Esophagus squamous epithelium (tissue), 4 donors: ENCODE data around the gene NPLOC4.

Source experiments
- POLR2A ChIP-seq, 4 donors: fragments of 450-650 bp; IDR thresholded peaks; one replicate each; pipeline ENCODE4 v1.6.1; 2017; ENCODE audit warnings: antibody characterized with exemption in 4 of 4, mild to moderate bottlenecking in 4 of 4, moderate library complexity in 3 of 4
- TF ChIP-seq, protein P1 (sequence below), 6 experiments: fragments of 450-650 bp in 4 of 6; fragments of 200-600 bp in 2 of 6; sonication (generic) in 2 of 6; IDR thresholded peaks; one replicate each; pipeline ENCODE4 v1.5.1; 2016 to 2019; ENCODE audit warnings: antibody characterized with exemption in 6 of 6, mild to moderate bottlenecking in 4 of 6, moderate library complexity in 4 of 6

DNA sequence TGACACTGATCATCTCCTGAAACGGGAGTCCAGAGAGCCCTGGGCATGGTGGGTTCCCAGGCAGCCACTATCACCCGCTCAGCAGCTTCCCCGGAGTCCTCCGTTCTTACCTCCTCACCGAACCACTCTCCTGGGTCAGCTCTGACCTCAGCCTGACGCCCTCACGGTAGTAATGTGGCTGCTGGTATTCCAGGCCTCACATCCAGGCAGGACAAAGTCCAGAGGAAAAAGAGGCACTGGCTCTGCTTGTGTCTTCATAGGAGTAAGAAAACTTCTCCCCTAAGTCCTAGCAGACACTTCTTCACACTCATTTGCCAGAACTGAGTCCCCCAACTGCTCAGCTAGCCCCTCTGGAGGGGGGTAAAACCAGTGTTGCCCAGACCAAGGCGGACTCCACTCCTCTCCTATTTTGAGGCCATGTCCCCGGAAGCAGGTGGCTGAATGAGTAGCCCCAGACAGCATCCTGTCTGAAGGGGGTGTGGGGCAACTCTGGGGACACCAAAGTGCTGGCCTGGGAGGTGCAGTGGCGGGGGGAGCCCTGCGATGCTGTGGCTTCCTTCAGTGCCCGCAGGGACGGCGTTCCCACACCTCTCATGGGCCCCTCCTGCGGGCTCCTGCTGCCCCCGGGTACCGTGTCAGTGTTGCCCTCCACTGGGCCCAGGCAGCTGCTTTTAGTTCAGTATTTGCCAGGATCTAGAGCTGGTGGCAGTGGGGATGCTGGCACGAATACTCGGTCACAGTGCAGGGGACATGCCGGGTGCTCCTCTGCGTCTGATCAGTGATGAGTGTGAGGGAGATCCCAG is 103.4 kb downstream of the NPLOC4 start:
- TF ChIP-seq POLR2A (IDR thresholded peaks at IDR 0.05): no peak
- TF ChIP-seq, protein P1, sequence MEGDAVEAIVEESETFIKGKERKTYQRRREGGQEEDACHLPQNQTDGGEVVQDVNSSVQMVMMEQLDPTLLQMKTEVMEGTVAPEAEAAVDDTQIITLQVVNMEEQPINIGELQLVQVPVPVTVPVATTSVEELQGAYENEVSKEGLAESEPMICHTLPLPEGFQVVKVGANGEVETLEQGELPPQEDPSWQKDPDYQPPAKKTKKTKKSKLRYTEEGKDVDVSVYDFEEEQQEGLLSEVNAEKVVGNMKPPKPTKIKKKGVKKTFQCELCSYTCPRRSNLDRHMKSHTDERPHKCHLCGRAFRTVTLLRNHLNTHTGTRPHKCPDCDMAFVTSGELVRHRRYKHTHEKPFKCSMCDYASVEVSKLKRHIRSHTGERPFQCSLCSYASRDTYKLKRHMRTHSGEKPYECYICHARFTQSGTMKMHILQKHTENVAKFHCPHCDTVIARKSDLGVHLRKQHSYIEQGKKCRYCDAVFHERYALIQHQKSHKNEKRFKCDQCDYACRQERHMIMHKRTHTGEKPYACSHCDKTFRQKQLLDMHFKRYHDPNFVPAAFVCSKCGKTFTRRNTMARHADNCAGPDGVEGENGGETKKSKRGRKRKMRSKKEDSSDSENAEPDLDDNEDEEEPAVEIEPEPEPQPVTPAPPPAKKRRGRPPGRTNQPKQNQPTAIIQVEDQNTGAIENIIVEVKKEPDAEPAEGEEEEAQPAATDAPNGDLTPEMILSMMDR (IDR thresholded peaks at IDR 0.05): no peak
